Stimulated activated CD8-positive, alpha-beta memory T cell treated with anti-CD3 and anti-CD28 coated beads, Interleukin-7, amount 100 ng/mL, for 4 hours (primary cell): ENCODE data around the gene NDUFV3.
A peak's percentile ranks its signal among the peaks of the same experiment; 100 is the strongest.
"Not testable (repeated sequence)": the region's sequence is repeated elsewhere in the genome, so short reads cannot be mapped to it uniquely, and the experiment has no call there.

Experiments
- DNase-seq, 2 donors: peaks; one replicate each; pipeline ENCODE4 v3.0.0-alpha.2; 2020; ENCODE audit warnings: low read depth in 2 of 2

Gene NDUFV3

DNA sequence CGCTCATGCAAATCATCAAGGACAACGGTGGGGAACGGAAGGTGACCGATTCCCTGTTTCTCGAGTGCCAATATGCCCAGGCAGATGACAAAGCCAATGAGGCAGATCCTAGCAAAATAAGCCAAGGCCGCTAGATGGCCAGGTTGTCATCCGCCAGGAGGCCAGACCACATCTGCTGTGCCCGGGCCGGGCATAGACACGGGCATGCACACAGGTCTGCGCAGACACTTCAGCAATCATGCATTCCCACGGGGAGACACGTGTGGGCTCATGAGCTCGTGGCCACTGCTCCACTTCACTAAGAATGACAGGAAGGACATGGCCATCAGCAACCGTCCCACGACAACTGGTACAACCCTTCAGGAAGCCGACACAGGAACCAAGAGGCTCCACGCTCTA, 37.2 kb upstream of the NDUFV3 start:
- no peak for DNase-seq

- DNase-seq, result no peak
Measured at GRCh38 chr21:42857216-42857615, 35.9 kb upstream of the NDUFV3 start.

GRCh38 chr21:42858185-42858847, 34.8 kb upstream of the NDUFV3 start:
- DNase-seq, result no peak

- no peak for DNase-seq
Measured at GRCh38 chr21:42858957-42859890, 33.9 kb upstream of the NDUFV3 start.

GRCh38 chr21:42859891-42860230, 33.2 kb upstream of the NDUFV3 start:
- DNase-seq, result no peak

- DNase-seq, result no peak
Measured at GRCh38 chr21:42860345-42860744, 32.8 kb upstream of the NDUFV3 start.

DNA sequence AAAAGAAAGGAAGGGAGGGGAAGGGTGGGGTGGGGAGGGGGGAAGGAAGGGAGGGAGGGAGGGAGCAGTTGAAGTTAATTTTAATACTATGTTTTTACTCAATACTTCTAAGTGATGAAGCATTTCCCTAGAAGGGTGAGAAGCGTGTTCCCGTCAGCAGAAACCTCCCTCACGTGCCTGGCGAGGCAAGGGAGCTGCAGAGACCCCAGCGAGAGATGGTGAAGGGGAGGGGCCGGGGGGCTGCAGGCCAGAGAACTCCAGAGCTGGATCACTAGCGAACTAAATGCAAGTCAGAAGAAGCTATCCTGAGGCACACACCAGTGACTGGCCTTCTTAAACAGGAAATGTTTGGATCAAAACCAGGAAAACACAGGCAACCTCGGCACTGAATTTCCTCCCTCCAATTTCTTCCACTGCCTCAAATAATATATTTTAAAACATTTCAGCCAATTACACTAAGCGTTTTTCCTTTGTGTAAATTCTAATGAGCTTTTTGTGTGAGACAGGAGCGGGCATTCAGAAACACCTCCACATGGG, 31.7 kb upstream of the NDUFV3 start:
- no peak for DNase-seq

- DNase-seq, result no peak
Measured at GRCh38 chr21:42861848-42862400, 31.2 kb upstream of the NDUFV3 start.

GRCh38 chr21:42862774-42863503, 30.2 kb upstream of the NDUFV3 start:
- DNase-seq, result no peak

DNA sequence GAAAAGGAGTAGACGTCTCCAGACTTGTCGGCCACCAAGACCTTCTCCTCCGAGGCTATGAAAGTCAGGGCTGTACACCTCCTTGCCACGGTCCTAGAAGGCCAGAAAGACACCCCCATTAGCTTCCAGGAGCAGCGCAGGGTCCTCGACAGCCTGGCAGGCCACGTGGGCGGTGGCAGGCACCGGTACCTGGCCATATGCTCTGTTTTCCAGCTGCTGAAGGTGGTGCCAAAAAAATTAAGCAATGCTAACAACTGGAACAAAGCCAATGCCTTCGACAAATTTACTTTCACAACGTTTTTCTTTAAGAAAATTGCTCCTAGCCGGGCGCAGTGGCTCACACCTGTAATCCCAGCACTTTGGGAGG, 29.6 kb upstream of the NDUFV3 start:
- no peak for DNase-seq

DNA sequence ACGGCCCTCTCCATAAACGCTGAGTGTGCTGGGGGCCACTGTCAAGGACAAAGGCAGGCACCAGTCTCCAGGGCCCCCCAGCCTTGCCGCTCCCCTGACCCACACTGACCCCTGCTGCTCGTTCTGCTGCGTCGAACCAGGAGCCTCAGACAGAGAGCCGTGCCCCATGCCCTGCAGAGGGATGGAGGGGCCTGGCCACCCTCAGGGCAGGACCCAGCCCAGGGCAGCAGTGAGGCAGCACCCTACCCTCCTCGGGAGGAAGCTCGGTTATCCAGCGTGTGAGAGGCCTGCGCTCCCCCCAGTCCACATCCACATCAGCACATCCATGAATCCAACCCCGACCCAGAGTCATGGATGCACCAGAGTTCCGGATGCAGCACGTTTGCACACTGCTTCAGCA, 28.8 kb upstream of the NDUFV3 start:
- DNase-seq, result no peak

DNA sequence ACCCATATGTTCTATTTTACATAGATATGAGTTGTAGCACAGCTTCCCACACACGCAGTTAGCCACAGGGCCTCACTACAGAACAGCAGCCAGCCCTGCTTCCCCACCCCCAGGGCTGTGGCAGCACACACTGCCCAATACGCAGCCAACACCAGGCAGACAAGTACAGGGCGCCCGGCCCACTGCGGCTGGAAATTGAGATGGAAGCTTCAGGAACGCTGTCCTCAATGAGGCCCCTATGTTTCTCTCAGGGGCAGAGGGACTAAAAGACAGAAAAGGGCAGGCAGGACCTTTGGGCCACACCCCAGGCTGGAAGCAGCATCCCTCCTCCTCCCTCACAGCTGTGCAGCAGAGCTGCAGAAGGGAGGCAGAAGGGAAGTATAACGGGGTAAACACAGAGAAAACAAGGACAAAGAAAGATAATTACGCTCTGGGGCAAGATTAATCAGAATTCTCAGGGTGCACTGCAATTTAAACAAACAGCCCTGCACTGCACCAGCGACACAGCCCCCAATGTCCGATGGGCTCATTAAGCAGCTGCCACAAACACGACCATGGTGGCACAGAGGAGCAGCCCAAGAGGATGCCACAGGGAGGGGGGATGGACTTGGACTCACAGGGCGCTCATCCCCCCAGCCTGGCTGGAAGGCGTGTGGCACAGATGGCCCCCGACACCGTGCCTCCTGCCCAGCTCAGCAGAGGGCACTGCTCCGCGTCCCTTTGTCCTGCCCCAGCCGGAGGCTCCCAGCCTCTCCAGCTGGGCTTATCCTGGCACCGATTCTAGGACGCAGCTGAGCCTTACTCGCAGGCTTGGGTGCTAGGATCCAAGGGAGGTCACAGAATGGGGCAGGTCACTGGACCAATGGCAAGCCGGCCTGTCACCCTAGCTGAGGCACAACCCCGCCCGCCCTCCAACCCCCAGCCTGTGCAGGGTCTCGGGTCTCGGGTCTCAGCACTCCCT, 28.0 kb upstream of the NDUFV3 start:
- DNase-seq, result no peak

- DNase-seq, result no peak
Measured at GRCh38 chr21:42865776-42866160, 27.3 kb upstream of the NDUFV3 start.

GRCh38 chr21:42868196-42868595, 24.9 kb upstream of the NDUFV3 start:
- no peak for DNase-seq

GRCh38 chr21:42873096-42873495, 20.0 kb upstream of the NDUFV3 start:
- no peak for DNase-seq

DNA sequence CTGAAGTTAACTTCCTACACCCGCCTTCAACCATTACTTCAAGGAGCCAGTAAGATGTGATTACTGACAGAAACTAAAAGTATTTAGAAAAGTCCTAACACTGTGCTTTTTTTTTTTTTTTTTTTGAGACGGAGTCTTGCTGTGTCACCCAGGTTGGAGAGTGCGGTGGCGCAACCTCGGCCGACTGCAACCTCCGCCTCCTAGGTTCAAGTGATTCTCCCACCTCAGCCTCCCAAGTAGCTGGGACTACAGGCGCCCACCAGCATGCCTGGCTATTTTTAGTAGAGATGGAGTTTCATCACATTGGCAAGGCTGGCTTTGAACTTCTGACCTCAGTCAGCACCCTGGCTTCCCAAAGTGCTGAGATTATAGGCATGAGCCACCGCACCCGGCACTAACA, 17.3 kb upstream of the NDUFV3 start:
- DNase-seq, result not testable (repeated sequence)

DNA sequence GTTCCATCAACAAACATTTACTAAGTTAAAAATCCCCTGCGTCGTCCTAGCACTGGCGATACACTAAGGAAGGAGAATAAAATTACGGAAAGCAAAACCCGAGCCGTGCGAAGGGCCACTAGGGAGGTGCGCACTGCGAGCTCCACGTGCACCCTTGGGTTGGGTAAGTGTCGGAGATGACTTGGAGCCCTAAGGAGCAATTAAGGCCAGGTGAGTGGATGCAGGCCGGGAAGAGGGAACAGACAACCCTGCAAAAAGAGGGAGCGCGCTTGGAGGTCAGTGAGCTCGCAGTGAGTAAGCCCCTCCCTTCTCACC, 14.5 kb upstream of the NDUFV3 start:
- DNase-seq, result peak in 1 of 2 donors; percentile 3

DNA sequence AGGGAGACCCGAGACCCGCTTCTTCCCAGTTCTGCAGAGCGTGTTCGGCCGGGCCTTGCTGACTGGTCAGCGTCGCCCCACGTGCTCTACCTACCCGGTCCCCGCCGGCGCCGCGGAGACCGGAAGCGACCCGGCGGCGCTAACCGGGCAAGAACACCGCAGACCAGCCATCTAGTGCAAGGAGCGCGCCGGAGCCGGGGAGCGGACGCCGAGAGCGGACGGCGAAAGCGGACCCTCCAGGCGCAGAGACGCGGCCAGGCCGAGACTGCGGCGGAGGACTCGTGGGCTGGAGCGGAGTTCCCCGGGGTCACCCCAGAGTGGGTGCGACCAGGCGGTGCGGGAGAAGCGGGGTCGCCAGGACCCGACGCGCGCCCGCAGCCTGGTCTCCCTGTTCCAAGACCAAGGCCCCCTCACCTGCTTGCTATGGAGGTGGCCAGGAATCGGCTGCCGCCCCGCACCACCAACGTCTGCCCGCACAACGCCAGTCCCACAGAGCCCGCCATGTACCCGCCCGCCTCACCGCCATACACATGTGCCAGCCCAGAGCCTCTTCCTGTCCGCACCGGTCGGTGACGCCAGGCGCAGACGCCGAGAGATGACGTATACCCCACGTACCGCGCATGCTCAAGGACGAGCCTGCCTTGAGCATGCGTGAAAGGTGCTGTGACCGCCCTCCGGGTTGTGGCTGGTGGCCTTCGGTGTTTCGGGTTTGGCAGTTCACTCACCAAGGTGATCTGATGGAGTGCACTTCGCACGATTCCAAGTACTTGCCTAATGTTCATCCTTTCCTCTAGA, 13.9 kb upstream of the NDUFV3 start, which contains the start of gene WDR4:
Gene WDR4, minus strand, starts transcription at position 547 of the 795 bp plus-strand sequence. Its CDS starts 44 bp downstream, at position 503.
- DNase-seq, result peak; percentile 96 to 98

GRCh38 chr21:42880352-42880751, 12.8 kb upstream of the NDUFV3 start:
- DNase-seq, result no peak

GRCh38 chr21:42883921-42884320, 9.2 kb upstream of the NDUFV3 start:
- no peak for DNase-seq
